ENCODE measurements around the gene TMEM141.

- no peak for TF ChIP-seq CTCF (IDR thresholded peaks at IDR 0.05)
- TF ChIP-seq POLR2A (IDR thresholded peaks at IDR 0.05): no peak
Measured at GRCh38 chr9:136824496-136825225, 33.5 kb downstream of the TMEM141 start.

Measured in thyroid gland (tissue), 4 donors.